Large intestine (tissue), 12 donors: ENCODE measurements around the gene GTPBP1. TPM values are rescaled to one million over a fixed set of nuclear protein-coding genes. Genes with fewer than 3 reads are reported as not detected.

ENCODE experiments used
- DNase-seq, 2 donors: peaks; one replicate each; pipeline versions ENCODE4 v3.0.0 to v3.0.0-alpha.2; 2013
- H3K27ac ChIP-seq: one replicate; pipeline ENCODE4 v1.5.1; 2013; ENCODE audit warnings: low read length
- H3K27me3 ChIP-seq: 2 replicates; pipeline ENCODE4 v1.6.1; 2013; ENCODE audit warnings: low read length; ENCODE audit not compliant: control insufficient read depth, insufficient read depth
- H3K36me3 ChIP-seq: 2 replicates; pipeline ENCODE4 v1.6.1; 2013; ENCODE audit warnings: low read length; ENCODE audit not compliant: control insufficient read depth, insufficient read depth
- H3K4me1 ChIP-seq: one replicate; pipeline ENCODE4 v1.6.1; 2013; ENCODE audit warnings: low read length; ENCODE audit not compliant: control insufficient read depth, insufficient read depth
- H3K4me3 ChIP-seq: one replicate; pipeline ENCODE4 v1.5.1; 2013; ENCODE audit warnings: low read length
- H3K9me3 ChIP-seq: one replicate; pipeline ENCODE4 v1.6.1; 2013; ENCODE audit warnings: mild to moderate bottlenecking, low read depth, low read length, moderate library complexity; ENCODE audit not compliant: control insufficient read depth
- WGBS: methylation state at CpG from one replicate; pipeline ENCODE4 v1.1.5; 2013; ENCODE audit warnings: low lambda C conversion rate; ENCODE audit not compliant: insufficient coverage; 5-methylcytosine and 5-hydroxymethylcytosine counted together
- long read RNA-seq, 11 donors: transcript quantifications; one replicate each; lab custom pipeline, GENCODE V29; 2026
- polyA plus RNA-seq: library from polyadenylated mRNA; unstranded; fragments of 120-200 nt; gene quantifications from one replicate; pipeline ENCODE4 v1.2.1, GENCODE V29; 2013

The GTPBP1 gene
- polyA plus RNA-seq: 57.4 TPM
- long read RNA-seq, donor 1, full-length matches to known transcripts: 6 of 6 reads
- long read RNA-seq, donor 1, partial matches to known transcripts: 0 of 6 reads
- long read RNA-seq, donor 1, other reads (novel, unspliced or antisense): 0 of 6 reads
- long read RNA-seq, donor 2, full-length matches to known transcripts: 6 of 16 reads
- long read RNA-seq, donor 2, partial matches to known transcripts: 10 of 16 reads
- long read RNA-seq, donor 2, other reads (novel, unspliced or antisense): 0 of 16 reads
- long read RNA-seq, donor 3, full-length matches to known transcripts: 11 of 27 reads
- long read RNA-seq, donor 3, partial matches to known transcripts: 10 of 27 reads
- long read RNA-seq, donor 3, other reads (novel, unspliced or antisense): 6 of 27 reads
- long read RNA-seq, donor 4: 0 reads
- long read RNA-seq, donor 5, full-length matches to known transcripts: 3 of 3 reads
- long read RNA-seq, donor 5, partial matches to known transcripts: 0 of 3 reads
- long read RNA-seq, donor 5, other reads (novel, unspliced or antisense): 0 of 3 reads
- long read RNA-seq, donor 6, full-length matches to known transcripts: 9 of 21 reads
- long read RNA-seq, donor 6, partial matches to known transcripts: 5 of 21 reads
- long read RNA-seq, donor 6, other reads (novel, unspliced or antisense): 7 of 21 reads
- long read RNA-seq, donor 7, partial matches to known transcripts: 7 of 7 reads
- long read RNA-seq, donor 7, other reads (novel, unspliced or antisense): 0 of 7 reads
- long read RNA-seq, donor 8, full-length matches to known transcripts: 4 of 21 reads
- long read RNA-seq, donor 8, partial matches to known transcripts: 17 of 21 reads
- long read RNA-seq, donor 8, other reads (novel, unspliced or antisense): 0 of 21 reads
- long read RNA-seq, donor 9, full-length matches to known transcripts: 4 of 4 reads
- long read RNA-seq, donor 9, partial matches to known transcripts: 0 of 4 reads
- long read RNA-seq, donor 9, other reads (novel, unspliced or antisense): 0 of 4 reads
- long read RNA-seq, donor 10, partial matches to known transcripts: 0 of 8 reads
- long read RNA-seq, donor 10, other reads (novel, unspliced or antisense): 5 of 8 reads
- long read RNA-seq, donor 11, full-length matches to known transcripts: 2 of 14 reads
- long read RNA-seq, donor 11, partial matches to known transcripts: 12 of 14 reads
- long read RNA-seq, donor 11, other reads (novel, unspliced or antisense): 0 of 14 reads

DNA sequence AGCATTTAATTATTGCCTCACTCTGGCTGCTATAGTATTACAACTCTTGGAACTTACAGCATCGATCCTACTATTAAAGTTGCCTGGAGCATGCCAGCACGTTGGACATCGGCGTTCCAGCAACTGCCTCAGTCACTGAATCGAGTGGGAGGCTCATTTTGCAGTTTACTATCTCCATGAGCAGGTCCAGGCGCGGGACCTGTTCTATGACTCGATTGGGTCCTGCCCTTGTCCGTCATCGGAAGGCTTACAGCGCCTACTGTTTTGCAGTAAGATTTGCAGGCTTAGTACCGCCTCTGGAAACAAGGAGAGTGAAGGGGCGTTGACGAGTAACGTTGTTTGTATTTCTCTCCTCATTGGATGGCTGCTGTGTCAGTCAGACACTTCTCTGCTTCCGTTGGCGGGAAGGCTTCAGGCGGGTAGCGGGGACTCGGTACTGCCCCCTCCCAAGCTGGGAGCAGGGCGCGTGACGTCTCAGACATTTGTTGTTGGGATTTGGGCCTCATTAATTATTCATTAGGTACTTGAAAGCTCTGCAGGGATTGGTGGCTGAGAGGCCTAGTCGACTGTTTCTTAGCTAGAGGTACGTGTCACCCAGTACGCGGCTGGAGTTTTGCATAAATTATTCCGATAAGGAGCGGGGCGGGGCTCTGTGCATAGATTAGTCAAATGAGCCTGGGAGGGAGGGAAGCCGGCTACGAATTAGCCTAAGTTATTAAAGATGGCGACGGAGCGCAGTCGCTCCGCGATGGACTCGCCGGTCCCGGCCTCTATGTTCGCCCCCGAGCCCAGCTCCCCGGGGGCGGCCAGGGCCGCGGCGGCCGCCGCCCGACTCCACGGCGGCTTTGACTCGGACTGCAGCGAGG is at the start of gene GTPBP1:
GTPBP1 (plus strand) TSS at position 710 of the 866 bp plus-strand sequence; CDS start at position 722, 12 bp downstream.
- peaks cover 23% of the 10 kb centered on the region for H3K4me1 ChIP-seq
- H3K27ac ChIP-seq: peak within 1 kb of the TSS; percentile 96
- H3K27me3 ChIP-seq: no peaks in the 10 kb centered on the region
- peak within 1 kb of the TSS; percentile 95 for H3K4me3 ChIP-seq
- peaks cover 12% of the 10 kb centered on the region for H3K36me3 ChIP-seq
- 0% methylated on average over 3 of the region's 55 CpGs for WGBS
- DNase-seq: peak; percentile 100
- no peaks in the 10 kb centered on the region for H3K9me3 ChIP-seq

DNA sequence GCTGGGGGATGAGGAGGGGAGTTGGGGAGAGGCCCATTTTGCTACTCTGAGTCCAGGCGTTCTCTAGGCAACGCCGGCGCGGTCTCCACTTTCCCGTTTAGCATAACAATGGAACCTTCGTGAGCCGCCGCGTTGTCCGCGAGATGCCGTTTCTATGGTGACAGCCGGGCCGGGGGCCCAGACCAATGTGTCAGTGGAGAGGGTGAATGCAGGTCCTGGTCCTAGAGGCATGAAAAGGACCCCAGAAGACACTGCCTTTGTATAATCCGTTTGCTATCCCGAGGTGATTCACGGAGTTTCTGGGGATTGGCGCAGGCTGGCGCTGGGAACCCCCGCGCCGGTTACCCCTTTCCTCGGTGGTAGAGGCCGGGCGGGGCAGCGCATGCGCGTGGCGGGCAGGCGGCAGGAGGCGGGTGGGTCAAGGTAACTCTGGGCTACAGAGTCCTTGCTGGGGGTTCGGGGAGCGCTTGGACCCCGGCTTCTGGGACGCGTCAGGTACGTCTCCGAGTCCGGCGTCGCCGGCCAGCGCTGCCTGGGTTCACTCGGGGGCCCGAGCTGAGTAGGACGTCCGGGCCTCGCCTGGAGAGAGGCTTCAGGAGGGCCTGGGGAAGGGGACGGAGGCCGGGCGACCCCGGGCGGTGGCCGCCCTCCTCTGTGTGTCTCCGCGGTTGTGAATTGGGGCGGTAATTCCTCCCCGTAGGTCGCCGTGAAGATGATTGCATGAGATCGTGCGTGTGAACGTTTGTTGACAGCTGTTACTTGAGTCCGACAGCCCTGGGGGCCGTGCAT is 49.3 kb upstream of the GTPBP1 start, which contains the start of the genes CBY1 and FAM227A:
CBY1 (plus strand) TSS at position 383 of the 789 bp plus-strand sequence. CDS start 11,417 bp downstream, outside the sequence.
FAM227A (minus strand) TSS at position 137 of the 789 bp plus-strand sequence. CDS start 6,224 bp downstream, outside the sequence.
- peak; percentile 84 to 90 for DNase-seq
- peak within 1 kb of the TSS; percentile 85 for H3K4me3 ChIP-seq
- peak within 1 kb of the TSS; percentile 90 for H3K27ac ChIP-seq
- no peaks in the 10 kb centered on the region for H3K4me1 ChIP-seq
- H3K9me3 ChIP-seq: no peaks in the 10 kb centered on the region
- WGBS: no CpG with 5 or more reads among the region's 66 CpGs
- H3K36me3 ChIP-seq: peaks cover 4% of the 10 kb centered on the region
- no peaks in the 10 kb centered on the region for H3K27me3 ChIP-seq

DNA sequence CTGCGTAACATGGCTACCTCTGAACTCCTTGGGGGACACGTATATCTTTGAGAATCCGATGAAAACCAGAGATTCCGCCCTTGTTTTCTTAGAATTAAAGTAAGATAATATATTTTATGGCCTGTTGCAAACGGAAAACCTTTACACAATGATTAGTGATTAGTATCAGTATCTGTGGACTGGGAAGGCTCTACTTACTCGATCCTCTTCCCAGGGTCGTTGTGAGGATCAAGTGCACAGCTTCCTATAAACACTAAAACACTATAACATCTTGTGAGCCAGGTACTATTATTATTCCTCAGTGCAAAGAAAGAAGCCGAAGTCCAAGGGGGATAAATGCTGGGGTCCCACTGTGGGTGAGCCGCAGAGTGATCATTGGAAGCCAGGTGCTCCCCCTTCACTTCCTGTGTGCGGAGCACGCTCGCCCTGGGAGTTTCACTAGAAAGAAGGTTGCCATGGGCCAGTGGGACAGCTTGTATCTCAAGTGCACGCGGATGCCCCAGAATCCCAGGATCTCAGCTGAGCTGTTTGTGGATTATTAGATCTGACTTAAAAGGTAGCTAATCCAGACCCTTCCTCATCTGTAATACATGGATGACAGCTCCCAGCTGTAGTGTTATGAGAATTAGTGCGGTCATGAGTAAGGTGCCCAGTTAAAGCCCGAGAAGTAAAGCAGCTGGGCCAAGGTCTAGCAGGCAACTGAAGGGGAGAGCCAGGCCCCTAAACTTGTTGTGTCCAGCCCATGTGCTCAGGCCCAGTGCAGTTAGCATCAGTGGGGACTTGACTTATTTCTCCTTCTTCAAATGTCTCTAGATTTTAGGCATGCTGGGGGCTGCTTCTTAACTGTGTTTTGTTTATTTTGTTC is 48.5 kb upstream of the GTPBP1 start:
- Histone ChIP-seq H3K4me1 (no peaks in the 10 kb centered on the region), H3K36me3 (peaks cover 8% of the 10 kb centered on the region), H3K27ac (peak overlapping the region; percentile 90), H3K4me3 (peak overlapping the region; percentile 85), H3K9me3 (no peaks in the 10 kb centered on the region), H3K27me3 (no peaks in the 10 kb centered on the region)
- WGBS: 0% methylated on average over 1 of the region's 16 CpGs
- DNase-seq: peak; percentile 16 to 64

DNA sequence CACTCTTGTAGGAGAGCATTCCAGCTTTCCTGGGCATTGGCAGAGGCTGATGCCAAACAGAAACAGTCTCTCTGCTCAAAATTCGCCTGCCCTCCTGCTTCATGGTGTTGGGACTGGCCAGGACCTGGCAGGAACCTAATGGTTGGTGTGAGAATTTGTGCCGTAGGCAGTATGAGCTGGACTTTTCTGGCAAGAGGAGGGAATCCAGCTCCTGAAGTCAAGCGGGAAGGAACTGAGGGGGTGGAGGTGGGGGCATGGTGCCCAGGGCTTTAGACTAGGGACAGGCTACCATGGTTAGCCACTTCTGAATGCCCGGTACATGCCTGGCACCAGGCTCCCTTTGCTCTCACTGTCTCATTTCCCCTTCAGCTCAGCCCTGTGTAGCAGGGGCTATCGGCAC is 30.9 kb upstream of the GTPBP1 start:
- H3K27ac ChIP-seq: no peak overlapping the region
- H3K4me3 ChIP-seq: no peak overlapping the region
- no peaks in the 10 kb centered on the region for H3K27me3 ChIP-seq
- H3K36me3 ChIP-seq: peaks cover 28% of the 10 kb centered on the region
- no peaks in the 10 kb centered on the region for H3K9me3 ChIP-seq
- no peak for DNase-seq
- WGBS: no CpG with 5 or more reads among the region's 5 CpGs
- H3K4me1 ChIP-seq: no peaks in the 10 kb centered on the region

DNA sequence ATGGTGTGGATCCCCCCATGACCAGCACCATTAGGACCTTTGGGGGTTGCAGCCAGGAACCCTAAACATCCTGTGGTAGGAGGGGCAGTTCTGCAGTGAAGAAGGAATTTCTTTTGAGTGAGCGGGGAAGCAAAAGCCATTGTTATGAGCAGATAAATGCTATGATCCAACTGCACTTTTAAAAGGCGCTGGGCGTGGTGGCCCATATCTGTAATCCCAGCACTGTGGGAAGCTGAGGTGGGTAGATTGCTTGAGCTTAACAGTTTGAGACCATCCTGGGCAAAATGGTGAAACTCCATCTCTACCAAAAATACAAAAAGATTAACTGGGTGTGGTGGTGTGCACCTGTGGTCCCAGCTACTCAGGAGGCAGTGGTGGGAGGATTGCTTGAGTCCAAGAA is 29.9 kb upstream of the GTPBP1 start:
- Histone ChIP-seq H3K27me3 (no peaks in the 10 kb centered on the region), H3K4me1 (no peaks in the 10 kb centered on the region), H3K9me3 (no peaks in the 10 kb centered on the region), H3K36me3 (peaks cover 26% of the 10 kb centered on the region), H3K27ac (no peak overlapping the region), H3K4me3 (no peak overlapping the region)
- WGBS: no CpG with 5 or more reads among the region's 3 CpGs
- no peak for DNase-seq

DNA sequence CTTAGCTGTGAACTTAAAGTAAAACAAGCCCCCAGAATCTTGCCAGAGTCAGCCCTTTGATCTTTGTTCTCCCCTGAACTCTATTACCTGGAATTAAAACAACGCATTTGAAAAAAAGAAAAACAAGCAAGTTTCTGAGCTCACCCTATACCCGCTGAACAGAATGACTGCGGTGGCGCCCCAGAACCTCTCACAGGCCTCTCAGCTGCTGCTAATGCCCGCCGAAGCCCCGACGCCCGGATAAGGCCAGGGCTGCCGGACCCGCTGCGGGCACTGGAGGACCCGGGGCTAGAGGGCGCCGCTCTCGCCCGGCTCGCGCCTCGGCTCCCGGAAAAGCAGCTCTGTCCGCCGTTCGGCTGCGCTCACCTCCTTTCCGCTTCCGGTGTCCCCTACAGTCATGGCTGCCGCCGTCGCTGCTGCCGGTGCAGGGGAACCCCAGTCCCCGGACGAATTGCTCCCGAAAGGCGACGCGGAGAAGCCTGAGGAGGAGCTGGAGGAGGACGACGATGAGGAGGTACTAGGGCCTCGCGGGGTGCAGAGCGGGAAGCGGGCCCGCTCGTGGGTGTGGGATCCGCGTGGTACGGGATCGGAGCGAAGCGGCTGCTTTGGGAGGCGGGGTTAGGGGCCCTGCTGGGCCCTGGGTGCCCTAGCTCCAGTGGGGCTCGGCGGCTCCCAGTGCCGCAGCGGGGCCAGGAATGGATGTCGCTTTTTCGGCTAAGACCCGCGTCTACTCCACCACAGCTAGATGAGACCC is 24.0 kb upstream of the GTPBP1 start, which contains the start of gene TOMM22:
TOMM22 (plus strand) TSS at position 376 of the 754 bp plus-strand sequence; CDS start at position 398, 22 bp downstream.
- peak; percentile 83 to 94 for DNase-seq
- no peaks in the 10 kb centered on the region for H3K9me3 ChIP-seq
- H3K36me3 ChIP-seq: peaks cover 33% of the 10 kb centered on the region
- no peaks in the 10 kb centered on the region for H3K27me3 ChIP-seq
- H3K27ac ChIP-seq: peak within 1 kb of the TSS; percentile 56
- 17% methylated on average over 1 of the region's 60 CpGs for WGBS
- peaks cover 9% of the 10 kb centered on the region for H3K4me1 ChIP-seq
- H3K4me3 ChIP-seq: peak within 1 kb of the TSS; percentile 74

DNA sequence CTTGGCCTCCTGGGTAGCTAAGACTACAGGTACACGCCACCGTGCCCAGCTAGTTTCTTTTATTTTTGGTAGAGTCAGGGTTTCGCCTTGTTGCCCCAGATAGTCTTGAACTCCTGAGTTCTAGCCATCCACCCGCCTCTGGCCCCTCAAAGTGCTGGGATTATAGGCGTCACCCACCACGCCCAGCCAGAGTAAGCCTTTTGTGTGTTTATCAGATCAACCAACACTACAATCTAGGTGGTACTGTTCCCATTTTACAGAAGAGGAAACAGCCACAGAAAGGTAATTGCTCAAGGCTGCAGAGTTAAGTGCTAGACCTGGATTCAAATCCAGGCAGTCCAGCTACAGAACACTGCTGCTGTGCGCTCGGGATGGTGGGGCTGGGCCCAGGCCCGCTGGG is 20.8 kb upstream of the GTPBP1 start:
- Histone ChIP-seq H3K27ac (no peak overlapping the region), H3K4me1 (peaks cover 18% of the 10 kb centered on the region), H3K9me3 (no peaks in the 10 kb centered on the region), H3K27me3 (no peaks in the 10 kb centered on the region), H3K36me3 (peaks cover 56% of the 10 kb centered on the region), H3K4me3 (no peak overlapping the region)
- no peak for DNase-seq
- WGBS: no CpG with 5 or more reads among the region's 9 CpGs

DNA sequence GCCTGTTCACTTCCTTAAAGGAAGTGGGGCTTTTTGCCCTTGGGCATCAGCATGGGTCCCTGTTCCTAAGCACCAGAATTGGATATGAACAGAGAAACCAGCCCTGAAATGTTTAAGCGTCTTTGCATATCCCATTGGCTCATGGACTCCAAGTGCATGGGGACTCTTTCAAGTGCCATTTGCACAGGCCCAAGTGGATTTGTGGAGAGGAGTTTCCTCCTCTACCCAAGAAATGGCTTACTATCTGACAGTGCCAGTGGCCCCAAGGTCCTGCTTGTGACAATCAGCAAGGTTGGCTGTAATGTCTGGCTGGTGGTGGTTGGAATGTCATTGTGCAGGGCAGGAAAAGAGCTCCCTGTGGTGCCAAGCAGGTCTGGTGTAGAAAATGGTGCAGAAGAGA is 20.0 kb upstream of the GTPBP1 start:
- Histone ChIP-seq H3K27ac (no peak overlapping the region), H3K4me3 (no peak overlapping the region), H3K9me3 (no peaks in the 10 kb centered on the region), H3K27me3 (no peaks in the 10 kb centered on the region), H3K36me3 (peaks cover 59% of the 10 kb centered on the region), H3K4me1 (peaks cover 27% of the 10 kb centered on the region)
- DNase-seq: no peak
- WGBS: no CpG with 5 or more reads among the region's 1 CpG
